GM23338 (cell line): ENCODE measurements around the gene CTNNA3.

Experiments
- EZH2 ChIP-seq: fragments of 200-600 bp; sonication (generic); IDR thresholded peaks from one replicate; pipeline ENCODE4 v1.8.0; 2017; ENCODE audit warnings: antibody characterized with exemption, mild to moderate bottlenecking, low read depth; ENCODE audit not compliant: unreplicated experiment
- TF ChIP-seq, protein P1 (sequence below), 2 experiments: fragments of 200-600 bp in 1 of 2; sonication (generic) in 1 of 2; conservative IDR thresholded peaks; 2 replicates each; pipeline versions ENCODE4 v1.5.1 to v1.6.1; 2016 to 2017; ENCODE audit warnings: antibody characterized with exemption in 2 of 2, low read depth in 2 of 2, mild to moderate bottlenecking in 2 of 2, moderate library complexity in 1 of 2
- TF ChIP-seq, protein P2 (sequence below): IDR thresholded peaks from one replicate; pipeline ENCODE4 v1.6.1; 2018; ENCODE audit warnings: antibody characterized with exemption; ENCODE audit not compliant: unreplicated experiment

DNA sequence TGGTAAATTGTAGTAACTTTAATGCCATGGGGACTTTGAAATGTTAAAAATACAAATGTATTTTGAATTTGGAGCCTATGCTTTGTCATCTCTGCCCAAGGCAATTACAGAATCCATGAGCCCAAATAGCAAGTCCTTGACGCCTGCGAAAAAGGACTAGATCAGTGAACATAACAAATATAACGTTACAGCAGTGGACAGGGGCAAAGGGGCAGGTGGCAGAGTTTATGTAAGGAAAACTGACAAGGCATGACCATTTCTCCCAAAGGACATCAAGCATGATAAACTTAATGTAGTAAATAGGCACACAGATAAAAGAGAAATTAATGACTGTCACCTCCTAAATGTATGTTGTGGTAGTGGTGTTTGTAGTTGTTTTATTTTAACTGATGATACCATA lies 473.1 kb downstream of the CTNNA3 start:
- TF ChIP-seq, protein P1, sequence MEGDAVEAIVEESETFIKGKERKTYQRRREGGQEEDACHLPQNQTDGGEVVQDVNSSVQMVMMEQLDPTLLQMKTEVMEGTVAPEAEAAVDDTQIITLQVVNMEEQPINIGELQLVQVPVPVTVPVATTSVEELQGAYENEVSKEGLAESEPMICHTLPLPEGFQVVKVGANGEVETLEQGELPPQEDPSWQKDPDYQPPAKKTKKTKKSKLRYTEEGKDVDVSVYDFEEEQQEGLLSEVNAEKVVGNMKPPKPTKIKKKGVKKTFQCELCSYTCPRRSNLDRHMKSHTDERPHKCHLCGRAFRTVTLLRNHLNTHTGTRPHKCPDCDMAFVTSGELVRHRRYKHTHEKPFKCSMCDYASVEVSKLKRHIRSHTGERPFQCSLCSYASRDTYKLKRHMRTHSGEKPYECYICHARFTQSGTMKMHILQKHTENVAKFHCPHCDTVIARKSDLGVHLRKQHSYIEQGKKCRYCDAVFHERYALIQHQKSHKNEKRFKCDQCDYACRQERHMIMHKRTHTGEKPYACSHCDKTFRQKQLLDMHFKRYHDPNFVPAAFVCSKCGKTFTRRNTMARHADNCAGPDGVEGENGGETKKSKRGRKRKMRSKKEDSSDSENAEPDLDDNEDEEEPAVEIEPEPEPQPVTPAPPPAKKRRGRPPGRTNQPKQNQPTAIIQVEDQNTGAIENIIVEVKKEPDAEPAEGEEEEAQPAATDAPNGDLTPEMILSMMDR (conservative IDR thresholded peaks at IDR 0.05; ENCODE audit: low read depth in 2 of 2): no peak
- TF ChIP-seq, protein P2, sequence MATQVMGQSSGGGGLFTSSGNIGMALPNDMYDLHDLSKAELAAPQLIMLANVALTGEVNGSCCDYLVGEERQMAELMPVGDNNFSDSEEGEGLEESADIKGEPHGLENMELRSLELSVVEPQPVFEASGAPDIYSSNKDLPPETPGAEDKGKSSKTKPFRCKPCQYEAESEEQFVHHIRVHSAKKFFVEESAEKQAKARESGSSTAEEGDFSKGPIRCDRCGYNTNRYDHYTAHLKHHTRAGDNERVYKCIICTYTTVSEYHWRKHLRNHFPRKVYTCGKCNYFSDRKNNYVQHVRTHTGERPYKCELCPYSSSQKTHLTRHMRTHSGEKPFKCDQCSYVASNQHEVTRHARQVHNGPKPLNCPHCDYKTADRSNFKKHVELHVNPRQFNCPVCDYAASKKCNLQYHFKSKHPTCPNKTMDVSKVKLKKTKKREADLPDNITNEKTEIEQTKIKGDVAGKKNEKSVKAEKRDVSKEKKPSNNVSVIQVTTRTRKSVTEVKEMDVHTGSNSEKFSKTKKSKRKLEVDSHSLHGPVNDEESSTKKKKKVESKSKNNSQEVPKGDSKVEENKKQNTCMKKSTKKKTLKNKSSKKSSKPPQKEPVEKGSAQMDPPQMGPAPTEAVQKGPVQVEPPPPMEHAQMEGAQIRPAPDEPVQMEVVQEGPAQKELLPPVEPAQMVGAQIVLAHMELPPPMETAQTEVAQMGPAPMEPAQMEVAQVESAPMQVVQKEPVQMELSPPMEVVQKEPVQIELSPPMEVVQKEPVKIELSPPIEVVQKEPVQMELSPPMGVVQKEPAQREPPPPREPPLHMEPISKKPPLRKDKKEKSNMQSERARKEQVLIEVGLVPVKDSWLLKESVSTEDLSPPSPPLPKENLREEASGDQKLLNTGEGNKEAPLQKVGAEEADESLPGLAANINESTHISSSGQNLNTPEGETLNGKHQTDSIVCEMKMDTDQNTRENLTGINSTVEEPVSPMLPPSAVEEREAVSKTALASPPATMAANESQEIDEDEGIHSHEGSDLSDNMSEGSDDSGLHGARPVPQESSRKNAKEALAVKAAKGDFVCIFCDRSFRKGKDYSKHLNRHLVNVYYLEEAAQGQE: no peak
- no peak for TF ChIP-seq EZH2
